ENCODE measurements around the gene FCN1.

FCN1 gene

DNA sequence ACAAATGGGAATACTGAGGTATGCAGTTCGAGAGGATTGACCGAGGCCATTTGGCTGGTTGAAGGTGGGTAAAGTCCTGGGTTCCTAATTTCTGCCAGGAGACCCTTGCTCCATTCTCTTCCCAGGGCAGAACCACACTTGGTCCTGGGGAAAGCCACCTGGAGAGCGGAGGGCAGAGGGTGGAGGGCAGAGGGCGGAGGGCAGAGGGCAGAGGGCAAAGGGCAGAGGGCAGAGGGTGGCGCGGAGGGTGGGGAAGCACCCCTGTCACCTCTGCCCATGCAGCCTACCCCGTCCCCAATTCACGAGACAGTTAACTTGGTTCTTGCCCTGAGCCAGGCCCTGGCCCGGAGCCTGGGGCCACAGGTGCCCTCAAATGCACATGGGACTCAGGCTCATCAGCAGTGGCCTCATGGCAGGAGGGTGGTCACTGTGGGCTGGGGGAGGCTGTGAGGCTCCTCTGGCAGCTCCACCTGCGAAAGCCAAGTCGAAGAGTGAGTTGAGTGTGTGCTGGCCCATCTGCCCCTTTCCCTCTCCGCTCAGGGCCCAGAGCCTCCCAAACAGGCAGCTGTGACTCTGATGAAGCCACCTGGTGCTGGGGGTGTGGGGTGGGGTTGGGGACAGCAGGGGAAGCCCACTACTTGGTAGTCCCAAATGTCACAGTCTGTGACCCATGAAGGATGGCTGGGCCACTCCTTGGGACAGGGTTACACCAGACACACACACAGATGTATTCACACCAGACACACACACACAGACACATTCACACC lies 28.0 kb upstream of the FCN1 start:
- TF ChIP-seq, protein P1, sequence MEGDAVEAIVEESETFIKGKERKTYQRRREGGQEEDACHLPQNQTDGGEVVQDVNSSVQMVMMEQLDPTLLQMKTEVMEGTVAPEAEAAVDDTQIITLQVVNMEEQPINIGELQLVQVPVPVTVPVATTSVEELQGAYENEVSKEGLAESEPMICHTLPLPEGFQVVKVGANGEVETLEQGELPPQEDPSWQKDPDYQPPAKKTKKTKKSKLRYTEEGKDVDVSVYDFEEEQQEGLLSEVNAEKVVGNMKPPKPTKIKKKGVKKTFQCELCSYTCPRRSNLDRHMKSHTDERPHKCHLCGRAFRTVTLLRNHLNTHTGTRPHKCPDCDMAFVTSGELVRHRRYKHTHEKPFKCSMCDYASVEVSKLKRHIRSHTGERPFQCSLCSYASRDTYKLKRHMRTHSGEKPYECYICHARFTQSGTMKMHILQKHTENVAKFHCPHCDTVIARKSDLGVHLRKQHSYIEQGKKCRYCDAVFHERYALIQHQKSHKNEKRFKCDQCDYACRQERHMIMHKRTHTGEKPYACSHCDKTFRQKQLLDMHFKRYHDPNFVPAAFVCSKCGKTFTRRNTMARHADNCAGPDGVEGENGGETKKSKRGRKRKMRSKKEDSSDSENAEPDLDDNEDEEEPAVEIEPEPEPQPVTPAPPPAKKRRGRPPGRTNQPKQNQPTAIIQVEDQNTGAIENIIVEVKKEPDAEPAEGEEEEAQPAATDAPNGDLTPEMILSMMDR (IDR thresholded peaks at IDR 0.05; ENCODE audit: low read depth, low read length, missing control alignments), result no peak
- no peak for DNase-seq (ENCODE audit: extremely low read depth, low read depth)
- H3K4me3 ChIP-seq (replicated peaks; ENCODE audit: low read depth, low read length), result no peak overlapping the region

DNA sequence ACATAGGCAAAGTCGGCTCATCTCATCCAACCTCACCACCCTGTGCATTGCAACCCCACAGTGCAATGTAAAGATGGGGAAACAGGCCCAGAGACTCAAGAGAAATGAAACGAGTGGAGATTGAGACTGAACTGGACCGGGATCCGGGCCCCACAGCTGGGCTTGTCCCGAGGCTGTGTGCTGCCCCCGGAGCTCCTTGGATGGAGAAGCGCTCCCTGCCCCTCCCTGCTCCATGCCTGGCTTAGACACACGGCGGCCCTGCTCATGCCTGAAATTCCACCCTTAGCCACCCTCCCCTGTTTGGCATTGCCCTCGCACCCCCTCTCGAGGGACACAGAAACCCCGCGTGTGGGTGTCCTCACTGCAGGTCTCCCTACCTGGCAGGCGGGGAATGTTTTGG lies 27.2 kb upstream of the FCN1 start:
- TF ChIP-seq, protein P1 (IDR thresholded peaks at IDR 0.05; ENCODE audit: low read depth, low read length, missing control alignments), result no peak
- no peak for DNase-seq (ENCODE audit: extremely low read depth, low read depth)
- no peak overlapping the region for H3K4me3 ChIP-seq (replicated peaks; ENCODE audit: low read depth, low read length)

DNA sequence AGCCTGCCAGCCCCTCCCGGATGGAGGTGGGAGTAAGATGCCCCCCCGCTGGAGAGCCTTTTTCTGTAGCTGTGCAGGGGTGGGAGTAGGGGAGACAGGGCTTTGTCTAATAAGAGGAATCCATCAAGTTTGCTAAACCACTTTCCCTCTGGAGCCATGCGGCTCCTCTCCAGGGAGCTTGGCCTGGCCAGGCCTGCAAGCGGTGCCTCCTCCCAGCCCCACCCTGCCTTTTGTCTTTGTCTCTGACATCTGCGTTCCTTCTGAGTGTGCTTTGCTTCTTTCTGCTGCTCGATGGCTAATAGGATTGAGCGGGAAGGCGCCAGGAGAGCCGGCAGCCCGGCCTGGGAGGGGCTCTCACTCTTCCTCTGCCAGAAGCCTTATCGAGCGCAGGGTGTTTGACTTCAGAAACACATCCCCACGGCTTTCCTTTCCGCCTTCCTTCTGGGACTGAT lies 26.7 kb upstream of the FCN1 start:
- no peak overlapping the region for H3K4me3 ChIP-seq (replicated peaks; ENCODE audit: low read depth, low read length)
- no peak for DNase-seq (ENCODE audit: extremely low read depth, low read depth)
- TF ChIP-seq, protein P1 (IDR thresholded peaks at IDR 0.05; ENCODE audit: low read depth, low read length, missing control alignments), result no peak

GRCh38 chr9:134943836-134944235 lies 26.1 kb upstream of the FCN1 start:
- no peak overlapping the region for H3K4me3 ChIP-seq (replicated peaks; ENCODE audit: low read depth, low read length)
- no peak for DNase-seq (ENCODE audit: extremely low read depth, low read depth)
- TF ChIP-seq, protein P1 (IDR thresholded peaks at IDR 0.05; ENCODE audit: low read depth, low read length, missing control alignments), result no peak

- no peak for DNase-seq (ENCODE audit: extremely low read depth, low read depth)
- TF ChIP-seq, protein P1 (IDR thresholded peaks at IDR 0.05; ENCODE audit: low read depth, low read length, missing control alignments), result no peak
- no peak overlapping the region for H3K4me3 ChIP-seq (replicated peaks; ENCODE audit: low read depth, low read length)
Measured at GRCh38 chr9:134943411-134943810, 25.7 kb upstream of the FCN1 start.

DNA sequence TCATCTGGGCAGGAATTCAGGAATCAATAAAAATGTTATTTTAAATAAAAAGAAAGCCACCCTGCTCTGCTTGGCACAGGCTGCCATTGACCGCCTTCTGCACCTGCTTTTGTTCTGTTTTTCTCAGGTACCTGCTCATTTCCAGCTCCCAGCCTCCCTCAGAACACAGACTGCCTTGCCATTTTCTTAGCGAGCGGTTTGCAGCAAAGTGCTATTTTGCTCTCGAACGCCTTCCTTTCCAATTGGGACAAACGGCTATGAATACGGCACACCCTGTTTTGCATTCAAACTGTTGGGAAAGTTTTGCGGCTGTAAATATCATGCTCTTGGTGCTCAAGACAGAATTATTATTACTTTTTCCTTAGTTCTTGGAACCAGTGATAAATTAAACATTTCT lies 25.1 kb upstream of the FCN1 start:
- DNase-seq (ENCODE audit: extremely low read depth, low read depth), result no peak
- no peak overlapping the region for H3K4me3 ChIP-seq (replicated peaks; ENCODE audit: low read depth, low read length)
- TF ChIP-seq, protein P1 (IDR thresholded peaks at IDR 0.05; ENCODE audit: low read depth, low read length, missing control alignments), result no peak

All from HFF-Myc (cell line).